Umbilical cord (tissue), 2 donors: ENCODE measurements around the gene CDK6. TPM values are rescaled to one million over a fixed set of nuclear protein-coding genes. Genes with fewer than 3 reads are reported as not detected.

Experiments used
- DNase-seq: peaks from one replicate; pipeline ENCODE4 v3.0.0-alpha.2; 2015; ENCODE audit warnings: low spot score
- total RNA-seq: library from RNA; depleted of rRNA; stranded (reverse); fragments of >200 nt; gene quantifications from one replicate; pipeline ENCODE4 v1.2.3, GENCODE V29; 2014; ENCODE audit warnings: low replicate concordance; ENCODE audit not compliant: insufficient read depth

The CDK6 gene
- total RNA-seq, 1 donor from 2014 or later = 118 TPM

- no peak for DNase-seq
These were observed 42.0 kb downstream of the CDK6 start for GRCh38 chr7:92794391-92794790.

GRCh38 chr7:92793656-92794205, 42.6 kb downstream of the CDK6 start:
- DNase-seq = no peak

- peak; percentile 35 for DNase-seq
These were observed 45.4 kb downstream of the CDK6 start for GRCh38 chr7:92790992-92791391.

GRCh38 chr7:92788559-92789183, 47.7 kb downstream of the CDK6 start:
- DNase-seq = no peak

GRCh38 chr7:92785923-92786322, 50.5 kb downstream of the CDK6 start:
- DNase-seq = peak; percentile 91

GRCh38 chr7:92784935-92785334, 51.4 kb downstream of the CDK6 start:
- DNase-seq = no peak

GRCh38 chr7:92783260-92784201, 52.8 kb downstream of the CDK6 start:
- DNase-seq = no peak

- DNase-seq = no peak
These were observed 53.5 kb downstream of the CDK6 start for GRCh38 chr7:92782855-92783254.

- DNase-seq = no peak
These were observed 54.1 kb downstream of the CDK6 start for GRCh38 chr7:92782236-92782635.

GRCh38 chr7:92781117-92781720, 55.2 kb downstream of the CDK6 start:
- no peak for DNase-seq

GRCh38 chr7:92778972-92779371, 57.4 kb downstream of the CDK6 start:
- DNase-seq = peak; percentile 29

GRCh38 chr7:92777993-92778392, 58.4 kb downstream of the CDK6 start:
- no peak for DNase-seq

- no peak for DNase-seq
These were observed 62.6 kb downstream of the CDK6 start for GRCh38 chr7:92773808-92774207.

- no peak for DNase-seq
These were observed 66.5 kb downstream of the CDK6 start for GRCh38 chr7:92769844-92770243.

- DNase-seq = no peak
These were observed 67.0 kb downstream of the CDK6 start for GRCh38 chr7:92769394-92769699.

- peak; percentile 42 for DNase-seq
These were observed 67.6 kb downstream of the CDK6 start for GRCh38 chr7:92768501-92769393.

- DNase-seq = no peak
These were observed 68.9 kb downstream of the CDK6 start for GRCh38 chr7:92767437-92767836.

GRCh38 chr7:92766461-92767003, 69.8 kb downstream of the CDK6 start:
- DNase-seq = peak; percentile 63

GRCh38 chr7:92765725-92766124, 70.6 kb downstream of the CDK6 start:
- DNase-seq = peak; percentile 35

- DNase-seq = no peak
These were observed 72.5 kb downstream of the CDK6 start for GRCh38 chr7:92763636-92764423.
